Cardiac muscle cell (in vitro differentiated cells and primary cell): Measurements from ENCODE around the gene TEX261. TPM values are rescaled to one million over a fixed set of nuclear protein-coding genes. Genes with fewer than 3 reads are reported as not detected.

ENCODE experiments used
- DNase-seq, 2 donors: peaks; one replicate each; pipeline versions ENCODE4 v3.0.0 to v3.0.0-alpha.2; 2010 to 2017; ENCODE audit warnings: low read depth in 1 of 2, low spot score in 1 of 2
- H3K27ac ChIP-seq: fragments of 200-600 bp; sonication (generic); 2 replicates; pipeline ENCODE4 v1.5.1; 2016
- H3K27me3 ChIP-seq: fragments of 200-600 bp; sonication (generic); 2 replicates; pipeline ENCODE4 v1.6.0; 2016; ENCODE audit warnings: control low read depth
- H3K36me3 ChIP-seq: fragments of 200-600 bp; sonication (generic); 2 replicates; pipeline ENCODE4 v1.5.1; 2016; ENCODE audit warnings: control low read depth
- H3K4me1 ChIP-seq: fragments of 200-600 bp; sonication (generic); 2 replicates; pipeline ENCODE4 v1.8.1; 2017; ENCODE audit warnings: low read depth, mild to moderate bottlenecking, mixed run types
- H3K4me3 ChIP-seq: fragments of 200-600 bp; sonication (generic); 2 replicates; pipeline ENCODE4 v1.5.1; 2016; ENCODE audit warnings: mild to moderate bottlenecking
- H3K9me3 ChIP-seq: fragments of 200-600 bp; sonication (generic); 2 replicates; pipeline ENCODE4 v1.5.1; 2017; ENCODE audit warnings: low read depth, mild to moderate bottlenecking, control low read depth
- CTCF ChIP-seq: IDR thresholded peaks from 2 replicates; pipeline ENCODE4 v1.5.1; 2012; ENCODE audit warnings: low read depth, mild to moderate bottlenecking, low read length
- polyA plus RNA-seq: library from polyadenylated mRNA; unstranded; fragments of >200 nt; fragmentation: Nextera tagmentation; extraction: Ambion mirVana; gene quantifications from 2 replicates; pipeline ENCODE4 v1.2.1, GENCODE V29; 2016
- total RNA-seq: library from RNA; depleted of rRNA; stranded (reverse); fragments of >200 nt; gene quantifications from 2 replicates; pipeline ENCODE4 v1.2.3, GENCODE V29; 2016

The TEX261 gene
- total and polyA plus RNA-seq, 2 experiments from 2014 or later: 13.9 to 31.5 TPM

GRCh38 chr2:70946832-70947442 lies 47.7 kb downstream of the TEX261 start:
- Histone ChIP-seq H3K27ac (no peak overlapping the region), H3K4me3 (no peak overlapping the region), H3K27me3 (peaks cover 57% of the 10 kb centered on the region), H3K36me3 (no peaks in the 10 kb centered on the region), H3K9me3 (no peaks in the 10 kb centered on the region), H3K4me1 (peaks cover 8% of the 10 kb centered on the region)
- TF ChIP-seq CTCF: peak; percentile 77
- DNase-seq: peak; percentile 70 to 77

- Histone ChIP-seq H3K4me3 (no peak overlapping the region), H3K9me3 (no peaks in the 10 kb centered on the region), H3K36me3 (no peaks in the 10 kb centered on the region), H3K4me1 (peaks cover 8% of the 10 kb centered on the region), H3K27me3 (peaks cover 41% of the 10 kb centered on the region), H3K27ac (no peak overlapping the region)
- no peak for DNase-seq
- TF ChIP-seq CTCF: no peak
Observed at GRCh38 chr2:70944111-70944690, 50.5 kb downstream of the TEX261 start.

- H3K9me3 ChIP-seq: no peaks in the 10 kb centered on the region
- no peak for DNase-seq
- no peak overlapping the region for H3K27ac ChIP-seq
- H3K27me3 ChIP-seq: peaks cover 37% of the 10 kb centered on the region
- H3K4me1 ChIP-seq: peaks cover 8% of the 10 kb centered on the region
- H3K36me3 ChIP-seq: no peaks in the 10 kb centered on the region
- H3K4me3 ChIP-seq: no peak overlapping the region
- TF ChIP-seq CTCF: no peak
Observed at GRCh38 chr2:70943205-70943871, 51.3 kb downstream of the TEX261 start.

GRCh38 chr2:70942396-70943204 lies 52.1 kb downstream of the TEX261 start:
- peak in 1 of 2 donors; percentile 55 for DNase-seq
- Histone ChIP-seq H3K4me1 (peaks cover 8% of the 10 kb centered on the region), H3K27me3 (peaks cover 30% of the 10 kb centered on the region)

More at GRCh38 chr2:70942396-70943204, 52.1 kb downstream of the TEX261 start:
- Histone ChIP-seq H3K27ac (no peak overlapping the region), H3K9me3 (no peaks in the 10 kb centered on the region), H3K4me3 (no peak overlapping the region), H3K36me3 (no peaks in the 10 kb centered on the region)
- TF ChIP-seq CTCF: no peak
